PFSK-1 (cell line): Measurements from ENCODE around the gene COL4A2.

Experiments
- TAF1 ChIP-seq: IDR thresholded peaks from 2 replicates; pipeline ENCODE4 v1.6.1; 2012; ENCODE audit warnings: low read length, control low read depth, borderline replicate concordance; ENCODE audit not compliant: insufficient read depth
- TF ChIP-seq, protein P1 (sequence below), 2 experiments: IDR thresholded peaks; 2 replicates each; pipeline versions ENCODE4 v1.6.1 to v1.8.0; 2011 to 2012; ENCODE audit warnings: low read depth in 2 of 2, low read length in 2 of 2, control low read depth in 1 of 2, inconsistent platforms in 1 of 2, mild to moderate bottlenecking in 1 of 2, moderate library complexity in 1 of 2; ENCODE audit not compliant: insufficient read depth in 1 of 2

DNA sequence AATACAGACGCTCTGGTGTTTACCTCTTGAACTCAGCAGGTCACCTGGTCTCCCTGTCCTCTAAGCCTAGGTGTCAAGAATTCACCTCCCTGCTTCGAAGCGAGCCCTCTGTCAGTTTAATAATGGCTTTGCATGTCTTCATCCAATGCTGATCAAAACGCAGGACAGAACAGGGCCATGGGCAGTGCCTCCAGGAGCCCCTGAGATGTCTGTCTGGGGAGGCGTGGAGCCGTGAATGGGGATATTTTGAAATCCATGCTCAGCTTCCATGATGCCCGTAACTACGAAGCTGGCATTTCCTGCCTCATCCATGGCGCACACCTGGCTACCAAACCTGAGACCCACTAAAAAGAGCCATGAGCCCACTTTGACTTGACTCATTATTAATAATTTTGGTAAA, 140.7 kb downstream of the COL4A2 start:
- no peak for TF ChIP-seq TAF1
- TF ChIP-seq, protein P1, sequence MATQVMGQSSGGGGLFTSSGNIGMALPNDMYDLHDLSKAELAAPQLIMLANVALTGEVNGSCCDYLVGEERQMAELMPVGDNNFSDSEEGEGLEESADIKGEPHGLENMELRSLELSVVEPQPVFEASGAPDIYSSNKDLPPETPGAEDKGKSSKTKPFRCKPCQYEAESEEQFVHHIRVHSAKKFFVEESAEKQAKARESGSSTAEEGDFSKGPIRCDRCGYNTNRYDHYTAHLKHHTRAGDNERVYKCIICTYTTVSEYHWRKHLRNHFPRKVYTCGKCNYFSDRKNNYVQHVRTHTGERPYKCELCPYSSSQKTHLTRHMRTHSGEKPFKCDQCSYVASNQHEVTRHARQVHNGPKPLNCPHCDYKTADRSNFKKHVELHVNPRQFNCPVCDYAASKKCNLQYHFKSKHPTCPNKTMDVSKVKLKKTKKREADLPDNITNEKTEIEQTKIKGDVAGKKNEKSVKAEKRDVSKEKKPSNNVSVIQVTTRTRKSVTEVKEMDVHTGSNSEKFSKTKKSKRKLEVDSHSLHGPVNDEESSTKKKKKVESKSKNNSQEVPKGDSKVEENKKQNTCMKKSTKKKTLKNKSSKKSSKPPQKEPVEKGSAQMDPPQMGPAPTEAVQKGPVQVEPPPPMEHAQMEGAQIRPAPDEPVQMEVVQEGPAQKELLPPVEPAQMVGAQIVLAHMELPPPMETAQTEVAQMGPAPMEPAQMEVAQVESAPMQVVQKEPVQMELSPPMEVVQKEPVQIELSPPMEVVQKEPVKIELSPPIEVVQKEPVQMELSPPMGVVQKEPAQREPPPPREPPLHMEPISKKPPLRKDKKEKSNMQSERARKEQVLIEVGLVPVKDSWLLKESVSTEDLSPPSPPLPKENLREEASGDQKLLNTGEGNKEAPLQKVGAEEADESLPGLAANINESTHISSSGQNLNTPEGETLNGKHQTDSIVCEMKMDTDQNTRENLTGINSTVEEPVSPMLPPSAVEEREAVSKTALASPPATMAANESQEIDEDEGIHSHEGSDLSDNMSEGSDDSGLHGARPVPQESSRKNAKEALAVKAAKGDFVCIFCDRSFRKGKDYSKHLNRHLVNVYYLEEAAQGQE (IDR thresholded peaks at IDR 0.05; ENCODE audit: insufficient read depth in 1 of 2, low read depth in 2 of 2, low read length in 2 of 2), result no peak
